ENCODE results near the gene CALCOCO1.

Gene CALCOCO1

GRCh38 chr12:53759261-53759660, 32.0 kb upstream of the CALCOCO1 start:
- TF ChIP-seq EZH2phosphoT487 (IDR thresholded peaks at IDR 0.05; ENCODE audit: low read length) (no peak), CTCF (IDR thresholded peaks at IDR 0.05; ENCODE audit: low read length) (no peak), EZH2 (optimal IDR thresholded peaks at IDR 0.05; ENCODE audit: low read depth, low read length) (no peak)
- DNase-seq, result no peak
- no peak overlapping the region for H3K4me2 ChIP-seq (ENCODE audit: low read depth, low read length)
- no peaks in the 10 kb centered on the region for H4K20me1 ChIP-seq (ENCODE audit: insufficient read depth, low read length)
- no peaks in the 10 kb centered on the region for H3K36me3 ChIP-seq (replicated peaks; ENCODE audit: insufficient read depth, low read length)
- no peak overlapping the region for H3K4me3 ChIP-seq (ENCODE audit: low read length)
- H3F3A ChIP-seq (ENCODE audit: insufficient read depth, low read length), result no peaks in the 10 kb centered on the region; the same call in 1 of the 2 replicates
- H3K4me1 ChIP-seq (ENCODE audit: low read length), result peaks cover 7% of the 10 kb centered on the region; the same call in 1 of the 2 replicates
- no peaks in the 10 kb centered on the region for H3K79me2 ChIP-seq (ENCODE audit: low read length)
- H3K9ac ChIP-seq (ENCODE audit: low read length), result no peak overlapping the region
- H3K27ac ChIP-seq (ENCODE audit: low read length), result no peak overlapping the region
- H2AFZ ChIP-seq (ENCODE audit: low read length), result no peak overlapping the region
- no peaks in the 10 kb centered on the region for H3K9me2 ChIP-seq (replicated peaks; ENCODE audit: insufficient read depth, low read length)
- peaks cover 78% of the 10 kb centered on the region for H3K27me3 ChIP-seq (replicated peaks; ENCODE audit: insufficient read depth, low read length)
- no peaks in the 10 kb centered on the region for H3K9me3 ChIP-seq (replicated peaks; ENCODE audit: insufficient read depth, low read length)

GRCh38 chr12:53758730-53759103, 31.5 kb upstream of the CALCOCO1 start:
- peaks cover 83% of the 10 kb centered on the region for H3K27me3 ChIP-seq (replicated peaks; ENCODE audit: insufficient read depth, low read length)

GRCh38 chr12:53758081-53758729, 31.0 kb upstream of the CALCOCO1 start:
- no peak for DNase-seq
- Histone ChIP-seq H3K9me2 (replicated peaks; ENCODE audit: insufficient read depth, low read length) (no peaks in the 10 kb centered on the region), H3K4me1 (ENCODE audit: low read length) (peaks cover 7% of the 10 kb centered on the region; the same call in 1 of the 2 replicates), H3F3A (ENCODE audit: insufficient read depth, low read length) (no peaks in the 10 kb centered on the region; the same call in 1 of the 2 replicates), H3K4me2 (ENCODE audit: low read depth, low read length) (no peak overlapping the region), H3K27me3 (replicated peaks; ENCODE audit: insufficient read depth, low read length) (peaks cover 84% of the 10 kb centered on the region), H4K20me1 (ENCODE audit: insufficient read depth, low read length) (no peaks in the 10 kb centered on the region), H3K4me3 (ENCODE audit: low read length) (no peak overlapping the region), H3K27ac (ENCODE audit: low read length) (no peak overlapping the region), H3K36me3 (replicated peaks; ENCODE audit: insufficient read depth, low read length) (no peaks in the 10 kb centered on the region), H3K79me2 (ENCODE audit: low read length) (no peaks in the 10 kb centered on the region), H3K9ac (ENCODE audit: low read length) (no peak overlapping the region), H3K9me3 (replicated peaks; ENCODE audit: insufficient read depth, low read length) (no peaks in the 10 kb centered on the region), H2AFZ (ENCODE audit: low read length) (no peak overlapping the region)
- TF ChIP-seq EZH2phosphoT487 (IDR thresholded peaks at IDR 0.05; ENCODE audit: low read length) (no peak), CTCF (IDR thresholded peaks at IDR 0.05; ENCODE audit: low read length) (no peak), EZH2 (optimal IDR thresholded peaks at IDR 0.05; ENCODE audit: low read depth, low read length) (no peak)

More at GRCh38 chr12:53758730-53759103, 31.5 kb upstream of the CALCOCO1 start:
- no peaks in the 10 kb centered on the region; the same call in 1 of the 2 replicates for H3F3A ChIP-seq (ENCODE audit: insufficient read depth, low read length)
- H2AFZ ChIP-seq (ENCODE audit: low read length), result no peak overlapping the region
- no peak overlapping the region for H3K27ac ChIP-seq (ENCODE audit: low read length)
- no peak overlapping the region for H3K9ac ChIP-seq (ENCODE audit: low read length)
- no peak for DNase-seq
- no peaks in the 10 kb centered on the region for H3K9me2 ChIP-seq (replicated peaks; ENCODE audit: insufficient read depth, low read length)
- H3K4me3 ChIP-seq (ENCODE audit: low read length), result no peak overlapping the region
- peaks cover 7% of the 10 kb centered on the region; the same call in 1 of the 2 replicates for H3K4me1 ChIP-seq (ENCODE audit: low read length)
- no peaks in the 10 kb centered on the region for H4K20me1 ChIP-seq (ENCODE audit: insufficient read depth, low read length)
- H3K36me3 ChIP-seq (replicated peaks; ENCODE audit: insufficient read depth, low read length), result no peaks in the 10 kb centered on the region
- H3K9me3 ChIP-seq (replicated peaks; ENCODE audit: insufficient read depth, low read length), result no peaks in the 10 kb centered on the region
- no peak overlapping the region for H3K4me2 ChIP-seq (ENCODE audit: low read depth, low read length)
- TF ChIP-seq EZH2phosphoT487 (IDR thresholded peaks at IDR 0.05; ENCODE audit: low read length), result no peak
- TF ChIP-seq CTCF (IDR thresholded peaks at IDR 0.05; ENCODE audit: low read length), result no peak
- no peak for TF ChIP-seq EZH2 (optimal IDR thresholded peaks at IDR 0.05; ENCODE audit: low read depth, low read length)
- no peaks in the 10 kb centered on the region for H3K79me2 ChIP-seq (ENCODE audit: low read length)

All from MM.1S (cell line).